Stimulated activated CD8-positive, alpha-beta memory T cell treated with anti-CD3 and anti-CD28 coated beads, Interleukin-12 subunit alpha, Interleukin-12 subunit beta, amount 100 ng/mL, for 4 hours (primary cell): ENCODE data around the gene OPN1MW.
"Not testable (repeated sequence)": the region's sequence is repeated elsewhere in the genome, so short reads cannot be mapped to it uniquely, and the experiment has no call there.

Experiments
- DNase-seq: peaks from one replicate; pipeline ENCODE4 v3.0.0-alpha.2; 2020; ENCODE audit warnings: low read depth

OPN1MW gene

GRCh38 chrX:154211057-154211456 is 28.7 kb downstream of the OPN1MW start:
- DNase-seq = peak; percentile 0

GRCh38 chrX:154211499-154211898 is 29.1 kb downstream of the OPN1MW start:
- not testable (repeated sequence) for DNase-seq

GRCh38 chrX:154219456-154219855 is 37.1 kb downstream of the OPN1MW start, which contains the start of gene OPN1MW2:
OPN1MW2 (plus strand) TSS chrX:154219756; CDS start chrX:154219816, 60 bp downstream.
- DNase-seq = not testable (repeated sequence)

- DNase-seq = not testable (repeated sequence)
Observed at GRCh38 chrX:154225292-154225691, 42.9 kb downstream of the OPN1MW start.

GRCh38 chrX:154226706-154227105 is 44.3 kb downstream of the OPN1MW start:
- not testable (repeated sequence) for DNase-seq

- DNase-seq = not testable (repeated sequence)
Observed at GRCh38 chrX:154231443-154231842, 49.0 kb downstream of the OPN1MW start.

GRCh38 chrX:154233620-154234019 is 51.2 kb downstream of the OPN1MW start:
- DNase-seq = not testable (repeated sequence)

GRCh38 chrX:154238939-154239559 is 56.7 kb downstream of the OPN1MW start:
- not testable (repeated sequence) for DNase-seq

GRCh38 chrX:154239982-154240503 is 57.6 kb downstream of the OPN1MW start:
- DNase-seq = not testable (repeated sequence)
